Neural crest cell (in vitro differentiated cells): Measurements from ENCODE around the gene GANAB. TPM values are rescaled to one million over a fixed set of nuclear protein-coding genes. Genes with fewer than 3 reads are reported as not detected.

ENCODE experiments used
- DNase-seq: peaks from one replicate; pipeline ENCODE4 v3.0.0; 2021; ENCODE audit warnings: low read depth, mixed read lengths, low spot score
- H3K27ac Mint-ChIP-seq: one replicate; pipeline ENCODE4 v1.8.0; 2021; ENCODE audit warnings: mild to moderate bottlenecking, mixed read lengths; ENCODE audit not compliant: unreplicated experiment
- H3K27me3 Mint-ChIP-seq: 2 replicates; pipeline ENCODE4 v1.8.0; 2021; ENCODE audit warnings: low read depth, mild to moderate bottlenecking, mixed read lengths
- H3K36me3 Mint-ChIP-seq: 2 replicates; pipeline ENCODE4 v1.8.0; 2021; ENCODE audit warnings: low read depth, mild to moderate bottlenecking, mixed read lengths
- H3K4me1 Mint-ChIP-seq: 2 replicates; pipeline ENCODE4 v1.8.0; 2021; ENCODE audit warnings: mixed read lengths
- H3K4me3 Mint-ChIP-seq: one replicate; pipeline ENCODE4 v1.8.0; 2021; ENCODE audit warnings: mild to moderate bottlenecking, mixed read lengths
- H3K9me3 Mint-ChIP-seq: 2 replicates; pipeline ENCODE4 v1.8.0; 2021; ENCODE audit warnings: mixed read lengths
- total RNA-seq: library from RNA; stranded (reverse); gene quantifications from 2 replicates; pipeline ENCODE4 v1.2.1, GENCODE V29; 2021
- TF ChIP-seq, protein P1 (sequence below): fragments of 200-600 bp; sonication (generic); conservative IDR thresholded peaks from 2 replicates; pipeline ENCODE4 v1.5.0; 2021; ENCODE audit warnings: antibody characterized with exemption, mild to moderate bottlenecking

The GANAB gene
- total RNA-seq, 1 donor from 2014 or later: 366 TPM

DNA sequence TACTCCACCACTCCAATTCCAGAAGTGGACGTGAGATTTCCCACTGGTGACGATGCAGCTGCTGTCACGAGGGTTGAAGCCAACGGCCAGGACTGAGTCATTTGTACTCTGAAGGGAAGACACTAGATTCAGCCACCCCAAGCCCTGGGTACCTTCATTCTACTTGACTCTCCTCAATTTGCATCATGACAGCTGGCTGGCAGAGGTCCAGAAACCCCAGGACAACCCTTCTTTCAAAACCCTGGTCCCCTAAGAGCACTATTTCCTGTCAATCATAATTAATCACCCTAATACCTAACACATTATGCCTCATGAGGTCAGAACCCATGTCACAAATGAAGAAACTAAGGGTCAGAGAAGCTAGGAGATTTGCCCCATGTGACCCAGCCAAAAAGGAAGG, 38.7 kb downstream of the GANAB start:
- TF ChIP-seq, protein P1, sequence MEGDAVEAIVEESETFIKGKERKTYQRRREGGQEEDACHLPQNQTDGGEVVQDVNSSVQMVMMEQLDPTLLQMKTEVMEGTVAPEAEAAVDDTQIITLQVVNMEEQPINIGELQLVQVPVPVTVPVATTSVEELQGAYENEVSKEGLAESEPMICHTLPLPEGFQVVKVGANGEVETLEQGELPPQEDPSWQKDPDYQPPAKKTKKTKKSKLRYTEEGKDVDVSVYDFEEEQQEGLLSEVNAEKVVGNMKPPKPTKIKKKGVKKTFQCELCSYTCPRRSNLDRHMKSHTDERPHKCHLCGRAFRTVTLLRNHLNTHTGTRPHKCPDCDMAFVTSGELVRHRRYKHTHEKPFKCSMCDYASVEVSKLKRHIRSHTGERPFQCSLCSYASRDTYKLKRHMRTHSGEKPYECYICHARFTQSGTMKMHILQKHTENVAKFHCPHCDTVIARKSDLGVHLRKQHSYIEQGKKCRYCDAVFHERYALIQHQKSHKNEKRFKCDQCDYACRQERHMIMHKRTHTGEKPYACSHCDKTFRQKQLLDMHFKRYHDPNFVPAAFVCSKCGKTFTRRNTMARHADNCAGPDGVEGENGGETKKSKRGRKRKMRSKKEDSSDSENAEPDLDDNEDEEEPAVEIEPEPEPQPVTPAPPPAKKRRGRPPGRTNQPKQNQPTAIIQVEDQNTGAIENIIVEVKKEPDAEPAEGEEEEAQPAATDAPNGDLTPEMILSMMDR: no peak
- DNase-seq: no peak

GRCh38 chr11:62605902-62606301, 40.5 kb downstream of the GANAB start:
- no peak overlapping the region for H3K27ac Mint-ChIP-seq
- peaks cover 20% of the 10 kb centered on the region for H3K27me3 Mint-ChIP-seq
- peak overlapping the region; percentile 72 for H3K4me3 Mint-ChIP-seq
- H3K4me1 Mint-ChIP-seq: peaks cover 44% of the 10 kb centered on the region
- no peak for DNase-seq
- TF ChIP-seq, protein P1: no peak
- H3K9me3 Mint-ChIP-seq: no peaks in the 10 kb centered on the region
- peaks cover 12% of the 10 kb centered on the region for H3K36me3 Mint-ChIP-seq

More for the DNA sequence above, 38.7 kb downstream of the GANAB start:
- Mint-ChIP-seq H3K4me1 (peaks cover 49% of the 10 kb centered on the region), H3K9me3 (no peaks in the 10 kb centered on the region), H3K36me3 (peaks cover 8% of the 10 kb centered on the region), H3K4me3 (peak overlapping the region; percentile 74), H3K27me3 (peaks cover 12% of the 10 kb centered on the region), H3K27ac (no peak overlapping the region)

- TF ChIP-seq, protein P1: no peak
- DNase-seq: no peak
- Mint-ChIP-seq H3K27ac (no peak overlapping the region), H3K36me3 (peaks cover 13% of the 10 kb centered on the region), H3K9me3 (no peaks in the 10 kb centered on the region), H3K4me3 (no peak overlapping the region), H3K27me3 (peaks cover 20% of the 10 kb centered on the region), H3K4me1 (peaks cover 45% of the 10 kb centered on the region)
Observed at GRCh38 chr11:62605467-62605866, 40.9 kb downstream of the GANAB start.

DNA sequence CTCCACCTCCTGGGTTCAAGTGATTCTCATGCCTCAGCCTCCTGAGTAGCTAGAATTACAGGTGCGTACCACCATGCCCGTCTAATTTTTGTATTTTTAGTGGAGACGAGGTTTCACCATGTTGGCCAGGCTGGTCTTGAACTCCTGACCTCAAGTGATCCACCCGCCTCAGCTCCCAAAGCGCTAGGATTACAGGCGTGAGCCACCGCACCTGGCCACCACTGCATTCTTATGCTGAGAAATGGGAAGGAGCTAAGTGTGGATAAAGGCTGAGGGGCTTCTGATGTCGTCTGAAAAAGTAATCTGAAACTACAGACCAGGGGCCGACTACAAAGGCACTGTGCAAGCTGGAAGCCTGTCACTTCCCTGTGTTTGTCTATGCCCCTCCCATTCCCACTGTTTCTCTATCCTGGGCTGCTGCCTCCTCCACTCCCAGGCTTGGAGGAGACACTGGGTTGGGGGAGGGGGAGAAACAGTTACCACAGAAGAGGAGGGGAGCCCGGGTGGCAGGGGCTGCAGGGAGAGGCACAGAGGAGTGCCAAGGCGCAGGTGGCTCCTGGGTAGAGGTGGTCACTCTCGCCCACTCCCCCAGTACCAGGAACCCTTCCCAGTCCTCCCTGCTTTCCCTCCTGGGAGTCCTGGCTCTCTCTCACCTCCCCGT, 41.8 kb downstream of the GANAB start:
- no peak for DNase-seq
- H3K36me3 Mint-ChIP-seq: peaks cover 20% of the 10 kb centered on the region
- H3K27ac Mint-ChIP-seq: peak overlapping the region; percentile 43
- H3K4me1 Mint-ChIP-seq: peaks cover 48% of the 10 kb centered on the region
- peak overlapping the region; percentile 81 for H3K4me3 Mint-ChIP-seq
- TF ChIP-seq, protein P1: no peak
- peaks cover 20% of the 10 kb centered on the region for H3K27me3 Mint-ChIP-seq
- H3K9me3 Mint-ChIP-seq: no peaks in the 10 kb centered on the region

GRCh38 chr11:62603776-62604299, 42.6 kb downstream of the GANAB start:
- DNase-seq: no peak
- Mint-ChIP-seq H3K27ac (no peak overlapping the region), H3K9me3 (no peaks in the 10 kb centered on the region), H3K36me3 (peaks cover 26% of the 10 kb centered on the region), H3K4me1 (peaks cover 56% of the 10 kb centered on the region), H3K27me3 (peaks cover 23% of the 10 kb centered on the region), H3K4me3 (peak overlapping the region; percentile 81)
- TF ChIP-seq, protein P1: no peak
